Measurements from ENCODE around the gene ANO8.

The ANO8 gene

GRCh38 chr19:17319473-17320238 lies 15.0 kb downstream of the ANO8 start:
- Histone ChIP-seq H3K36me3 (replicated peaks in 1 of 2; ENCODE audit: control insufficient read depth in 2 of 2, insufficient read depth in 2 of 2, low read length in 2 of 2) (peaks cover 28 to 64% of the 10 kb centered on the region in 2 donors), H3K23ac (ENCODE audit: low read depth, low read length, poor library complexity) (no peak overlapping the region)

GRCh38 chr19:17318966-17319365 lies 15.7 kb downstream of the ANO8 start:
- no CpG with 5 or more reads among the region's 6 CpGs for WGBS, 2 donors (ENCODE audit: extremely low coverage in 2 of 2, insufficient read length in 2 of 2, insufficient replicate concordance in 1 of 2)
- H4K8ac ChIP-seq (ENCODE audit: low read depth, low read length): no peak overlapping the region
- peaks cover 0 to 7% of the 10 kb centered on the region in 2 donors for H3K4me1 ChIP-seq (ENCODE audit: control insufficient read depth in 2 of 2, insufficient read depth in 1 of 2, low read depth in 1 of 2, low read length in 2 of 2)

More at GRCh38 chr19:17319473-17320238, 15.0 kb downstream of the ANO8 start:
- H3K9me3 ChIP-seq (replicated peaks in 1 of 2; ENCODE audit: control insufficient read depth in 2 of 2, insufficient read depth in 1 of 2, low read depth in 1 of 2, low read length in 2 of 2): peaks cover 0 to 2% of the 10 kb centered on the region in 2 donors
- no peak overlapping the region for H2BK12ac ChIP-seq (ENCODE audit: low read length)
- no peak overlapping the region for H2AK5ac ChIP-seq (ENCODE audit: low read depth, low read length)
- peaks cover 0 to 7% of the 10 kb centered on the region in 2 donors for H3K4me1 ChIP-seq (ENCODE audit: control insufficient read depth in 2 of 2, insufficient read depth in 1 of 2, low read depth in 1 of 2, low read length in 2 of 2)
- no peak overlapping the region for H3K14ac ChIP-seq (ENCODE audit: low read length)
- peaks cover 15% of the 10 kb centered on the region for H3K79me1 ChIP-seq (ENCODE audit: low read depth, low read length)
- no peak overlapping the region for H4K91ac ChIP-seq (ENCODE audit: low read depth, low read length, poor library complexity)
- no peak overlapping the region for H2BK5ac ChIP-seq (ENCODE audit: low read length)
- no peak overlapping the region for H3K18ac ChIP-seq (ENCODE audit: low read length)
- WGBS, 2 donors (ENCODE audit: extremely low coverage in 2 of 2, insufficient read length in 2 of 2, insufficient replicate concordance in 1 of 2): no CpG with 5 or more reads among the region's 40 CpGs
- no peak overlapping the region for H4K8ac ChIP-seq (ENCODE audit: low read depth, low read length)
- DNase-seq (ENCODE audit: low spot score): no peak
- no peak overlapping the region for H3K4me2 ChIP-seq (ENCODE audit: insufficient read depth, low read length, poor library complexity, severe bottlenecking)
- no peak overlapping the region for H3K27ac ChIP-seq (replicated peaks; ENCODE audit: low read length)
- H3K27me3 ChIP-seq (ENCODE audit: control insufficient read depth in 3 of 3, insufficient read depth in 3 of 3, low read depth in 1 of 3, low read length in 3 of 3): no peaks in the 10 kb centered on the region
- H3K9ac ChIP-seq (ENCODE audit: low read depth, low read length, poor library complexity): no peak overlapping the region
- no peak overlapping the region for H3K4ac ChIP-seq (ENCODE audit: low read length)
- H2AFZ ChIP-seq (ENCODE audit: low read length): no peak overlapping the region
- H2BK120ac ChIP-seq (ENCODE audit: low read depth, low read length): no peak overlapping the region
- H2BK15ac ChIP-seq (ENCODE audit: low read length): no peak overlapping the region
- no peak overlapping the region for H3K4me3 ChIP-seq (ENCODE audit: low read length in 2 of 2)

GRCh38 chr19:17314007-17314593 lies 20.6 kb downstream of the ANO8 start:
- H3K14ac ChIP-seq (ENCODE audit: low read length): no peak overlapping the region
- no peak for DNase-seq (ENCODE audit: low spot score)
- no peaks in the 10 kb centered on the region for H3K27me3 ChIP-seq (ENCODE audit: control insufficient read depth in 3 of 3, insufficient read depth in 3 of 3, low read depth in 1 of 3, low read length in 3 of 3)
- H2BK5ac ChIP-seq (ENCODE audit: low read length): no peak overlapping the region
- peaks cover 0 to 2% of the 10 kb centered on the region in 2 donors for H3K9me3 ChIP-seq (replicated peaks in 1 of 2; ENCODE audit: control insufficient read depth in 2 of 2, insufficient read depth in 1 of 2, low read depth in 1 of 2, low read length in 2 of 2)
- H3K4me1 ChIP-seq (ENCODE audit: control insufficient read depth in 2 of 2, insufficient read depth in 1 of 2, low read depth in 1 of 2, low read length in 2 of 2): peaks cover 2 to 6% of the 10 kb centered on the region in 2 donors
- H2BK12ac ChIP-seq (ENCODE audit: low read length): no peak overlapping the region
- no peak overlapping the region for H3K4ac ChIP-seq (ENCODE audit: low read length)
- no peak overlapping the region for H4K91ac ChIP-seq (ENCODE audit: low read depth, low read length, poor library complexity)
- H2BK120ac ChIP-seq (ENCODE audit: low read depth, low read length): no peak overlapping the region
- H2AK5ac ChIP-seq (ENCODE audit: low read depth, low read length): no peak overlapping the region
- no peak overlapping the region for H3K4me2 ChIP-seq (ENCODE audit: insufficient read depth, low read length, poor library complexity, severe bottlenecking)
- no peak overlapping the region for H2AFZ ChIP-seq (ENCODE audit: low read length)
- no CpG with 5 or more reads among the region's 19 CpGs for WGBS, 2 donors (ENCODE audit: extremely low coverage in 2 of 2, insufficient read length in 2 of 2, insufficient replicate concordance in 1 of 2)
- no peak overlapping the region for H3K4me3 ChIP-seq (ENCODE audit: low read length in 2 of 2)
- H3K36me3 ChIP-seq (replicated peaks in 1 of 2; ENCODE audit: control insufficient read depth in 2 of 2, insufficient read depth in 2 of 2, low read length in 2 of 2): peaks cover 29 to 55% of the 10 kb centered on the region in 2 donors
- no peak overlapping the region for H3K23ac ChIP-seq (ENCODE audit: low read depth, low read length, poor library complexity)
- H3K18ac ChIP-seq (ENCODE audit: low read length): no peak overlapping the region
- no peak overlapping the region for H3K9ac ChIP-seq (ENCODE audit: low read depth, low read length, poor library complexity)
- peaks cover 19% of the 10 kb centered on the region for H3K79me1 ChIP-seq (ENCODE audit: low read depth, low read length)
- no peak overlapping the region for H3K27ac ChIP-seq (replicated peaks; ENCODE audit: low read length)
- H2BK15ac ChIP-seq (ENCODE audit: low read length): no peak overlapping the region
- no peak overlapping the region for H4K8ac ChIP-seq (ENCODE audit: low read depth, low read length)

More at GRCh38 chr19:17318966-17319365, 15.7 kb downstream of the ANO8 start:
- H3K4me3 ChIP-seq (ENCODE audit: low read length in 2 of 2): peak overlapping the region in 1 of 2 donors; percentile 46
- no peak for DNase-seq (ENCODE audit: low spot score)
- H3K36me3 ChIP-seq (replicated peaks in 1 of 2; ENCODE audit: control insufficient read depth in 2 of 2, insufficient read depth in 2 of 2, low read length in 2 of 2): peaks cover 31 to 65% of the 10 kb centered on the region in 2 donors
- H3K79me1 ChIP-seq (ENCODE audit: low read depth, low read length): peaks cover 12% of the 10 kb centered on the region
- H2BK12ac ChIP-seq (ENCODE audit: low read length): no peak overlapping the region
- H2AK5ac ChIP-seq (ENCODE audit: low read depth, low read length): no peak overlapping the region
- no peak overlapping the region for H3K18ac ChIP-seq (ENCODE audit: low read length)
- no peak overlapping the region for H2BK120ac ChIP-seq (ENCODE audit: low read depth, low read length)
- H3K4me2 ChIP-seq (ENCODE audit: insufficient read depth, low read length, poor library complexity, severe bottlenecking): no peak overlapping the region
- no peak overlapping the region for H2BK5ac ChIP-seq (ENCODE audit: low read length)
- H3K27ac ChIP-seq (replicated peaks; ENCODE audit: low read length): no peak overlapping the region
- H4K91ac ChIP-seq (ENCODE audit: low read depth, low read length, poor library complexity): no peak overlapping the region
- H3K9ac ChIP-seq (ENCODE audit: low read depth, low read length, poor library complexity): no peak overlapping the region
- H2AFZ ChIP-seq (ENCODE audit: low read length): no peak overlapping the region
- no peak overlapping the region for H3K4ac ChIP-seq (ENCODE audit: low read length)
- no peaks in the 10 kb centered on the region for H3K27me3 ChIP-seq (ENCODE audit: control insufficient read depth in 3 of 3, insufficient read depth in 3 of 3, low read depth in 1 of 3, low read length in 3 of 3)
- H3K23ac ChIP-seq (ENCODE audit: low read depth, low read length, poor library complexity): no peak overlapping the region
- no peak overlapping the region for H3K14ac ChIP-seq (ENCODE audit: low read length)
- no peak overlapping the region for H2BK15ac ChIP-seq (ENCODE audit: low read length)
- peaks cover 0 to 3% of the 10 kb centered on the region in 2 donors for H3K9me3 ChIP-seq (replicated peaks in 1 of 2; ENCODE audit: control insufficient read depth in 2 of 2, insufficient read depth in 1 of 2, low read depth in 1 of 2, low read length in 2 of 2)
